HUDEP-2 (cell line): ENCODE results near the gene EPHA6.
"Not testable (repeated sequence)": the region's sequence is repeated elsewhere in the genome, so short reads cannot be mapped to it uniquely, and the experiment has no call there.

Experiments used
- DNase-seq, 76 experiments: peaks; one replicate each; lab custom pipeline; 2025; ENCODE audit not compliant: unreplicated experiment in 76 of 76; lab: John Stamatoyannopoulos, UW

Gene EPHA6

DNA sequence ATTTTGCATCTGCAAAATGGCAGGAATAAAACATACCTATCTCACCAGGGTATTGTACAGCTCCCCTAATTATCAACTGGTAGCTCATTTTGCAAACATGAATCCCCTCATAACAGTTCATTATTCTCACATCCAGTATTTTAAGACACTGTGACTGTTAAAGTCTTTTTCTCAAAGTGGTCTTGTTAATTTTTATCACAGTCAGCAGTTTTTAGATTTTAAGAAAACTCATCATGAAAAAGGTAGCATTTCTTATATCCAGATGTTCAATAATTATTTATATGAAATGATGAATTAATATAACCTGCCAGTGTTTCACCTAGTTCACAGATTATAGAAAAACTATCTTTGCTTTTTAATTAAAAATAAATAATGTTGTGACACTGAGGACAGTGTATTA is 595.2 kb downstream of the EPHA6 start:
- no peak for DNase-seq

DNA sequence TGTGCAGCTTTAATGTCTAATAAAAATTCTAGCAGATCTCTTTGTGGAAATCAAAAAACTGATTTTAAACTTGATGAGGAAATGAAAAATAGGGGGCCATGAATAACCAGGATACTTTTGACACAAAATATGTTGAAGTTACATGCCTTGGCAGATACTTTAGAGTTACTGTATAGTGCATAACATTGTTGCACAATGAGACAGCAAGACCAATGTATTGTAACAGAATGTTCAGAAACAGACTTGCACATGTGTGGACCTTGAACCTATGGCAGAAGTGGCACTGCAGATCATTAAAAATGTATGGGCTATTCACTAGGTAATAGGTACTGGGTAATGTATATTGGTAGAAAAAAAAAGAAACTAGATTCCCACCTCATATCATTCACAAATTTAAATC is 607.2 kb downstream of the EPHA6 start:
- no peak for DNase-seq

DNA sequence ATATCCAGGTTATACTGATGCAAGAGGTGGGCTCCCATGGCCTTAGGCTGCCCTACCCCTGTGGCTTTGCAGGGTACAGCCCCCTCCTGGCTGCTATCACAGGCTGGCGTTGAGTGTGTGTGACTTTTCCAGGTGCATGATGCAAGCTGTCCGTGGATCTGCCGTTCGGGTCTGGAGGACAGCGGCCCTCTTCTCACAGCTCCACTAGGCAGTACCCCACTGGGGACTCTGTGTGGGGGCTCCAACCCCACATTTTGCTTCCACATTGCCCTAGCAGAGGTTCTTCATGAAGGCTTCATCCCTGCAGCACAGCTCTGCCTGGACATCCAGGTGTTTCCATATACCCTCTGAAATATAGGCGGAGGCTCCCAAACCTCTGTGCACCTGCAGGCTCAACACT is 610.6 kb downstream of the EPHA6 start:
- DNase-seq, result no peak

DNA sequence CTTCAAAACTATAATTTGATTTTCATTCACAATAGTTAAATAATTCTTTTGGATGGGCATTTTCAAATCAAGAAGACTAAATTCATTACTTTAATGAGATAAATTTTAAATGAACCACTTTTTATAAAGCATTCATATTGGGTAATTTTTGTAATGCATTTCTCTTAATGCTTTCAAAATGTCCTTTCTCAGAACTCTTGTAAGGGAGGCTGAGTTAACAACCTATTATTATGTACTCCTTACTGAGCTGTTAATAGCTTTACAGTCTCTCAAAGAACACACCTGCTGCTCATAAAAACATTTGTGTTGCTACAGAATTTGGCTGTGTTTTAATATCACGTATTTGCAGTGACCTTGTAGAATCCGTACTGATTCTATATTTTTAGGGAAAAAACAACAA is 616.2 kb downstream of the EPHA6 start:
- DNase-seq, result no peak

DNA sequence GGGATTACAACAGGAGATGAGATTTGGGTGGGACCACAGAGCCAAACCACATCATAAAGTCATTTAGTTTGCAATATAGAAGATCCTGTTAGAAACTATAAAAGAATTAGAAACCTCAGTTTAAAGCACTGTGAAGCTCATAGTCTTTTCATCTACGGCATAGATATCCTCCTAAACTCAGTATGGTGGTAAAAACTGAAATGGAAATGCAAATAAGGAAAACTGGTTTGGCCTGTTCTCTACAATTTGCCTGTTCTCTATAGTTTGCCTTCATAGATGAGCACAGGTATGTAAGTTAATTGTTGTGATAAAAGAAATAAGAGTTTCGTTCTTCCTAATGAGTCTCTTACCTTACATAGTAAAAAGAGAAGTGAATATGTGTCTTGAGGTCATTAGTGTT is 618.5 kb downstream of the EPHA6 start:
- DNase-seq, result no peak

DNA sequence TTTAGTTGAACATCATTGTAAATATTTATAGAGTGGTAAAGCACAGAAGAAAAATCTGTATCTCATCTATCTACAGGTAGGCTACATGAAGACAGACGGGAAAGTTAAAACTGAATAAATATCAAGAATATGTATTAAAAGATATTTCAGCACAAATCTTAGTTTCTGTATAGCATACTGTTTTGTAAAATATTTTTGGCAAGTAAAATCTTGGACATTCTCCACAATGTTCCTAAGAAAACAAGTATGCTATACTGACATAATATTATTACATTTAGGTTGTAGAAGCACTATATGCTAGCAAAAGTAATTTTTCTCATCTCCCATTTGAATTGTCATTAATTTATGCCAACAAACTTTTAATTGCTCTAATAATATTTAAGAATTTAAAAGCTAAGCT is 623.7 kb downstream of the EPHA6 start:
- no peak for DNase-seq

DNA sequence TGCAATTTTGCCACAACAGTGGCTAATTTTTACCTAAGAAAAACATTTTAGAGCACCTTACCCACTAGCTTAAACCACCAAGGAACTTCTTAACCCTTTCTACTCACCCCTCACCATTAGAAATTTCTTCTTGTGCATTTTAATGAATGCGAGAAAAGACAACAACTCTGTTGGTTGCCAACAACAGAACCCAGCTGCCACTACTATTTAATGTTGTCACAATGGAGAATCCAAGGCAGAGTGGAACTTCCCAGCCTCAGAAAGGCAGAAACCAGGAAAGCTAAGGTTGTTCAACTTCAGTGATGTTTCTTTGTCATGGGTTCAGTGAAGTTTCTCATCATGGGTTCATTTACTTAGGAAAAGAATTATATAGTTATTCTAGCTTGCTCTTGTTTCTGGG is 625.0 kb downstream of the EPHA6 start:
- DNase-seq, result no peak

DNA sequence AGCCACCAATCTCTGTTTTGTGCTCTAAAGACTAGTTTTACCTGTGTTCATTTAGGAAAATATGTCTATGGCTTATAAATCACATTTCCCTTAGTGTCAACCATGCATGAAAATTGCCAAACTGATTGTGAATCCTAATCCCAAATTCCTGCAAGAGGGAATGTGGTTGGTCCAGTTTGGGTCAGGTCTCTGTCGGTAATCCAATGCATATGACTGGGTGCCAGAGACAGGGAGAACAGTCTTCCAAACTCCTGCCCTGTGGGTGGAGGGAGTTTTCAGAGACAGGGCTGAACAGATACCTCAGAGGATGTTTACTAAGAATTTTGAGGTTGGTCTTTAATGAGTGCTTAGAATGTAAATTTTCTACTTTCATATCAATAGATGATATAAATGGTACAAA is 649.6 kb downstream of the EPHA6 start:
- no peak for DNase-seq

DNA sequence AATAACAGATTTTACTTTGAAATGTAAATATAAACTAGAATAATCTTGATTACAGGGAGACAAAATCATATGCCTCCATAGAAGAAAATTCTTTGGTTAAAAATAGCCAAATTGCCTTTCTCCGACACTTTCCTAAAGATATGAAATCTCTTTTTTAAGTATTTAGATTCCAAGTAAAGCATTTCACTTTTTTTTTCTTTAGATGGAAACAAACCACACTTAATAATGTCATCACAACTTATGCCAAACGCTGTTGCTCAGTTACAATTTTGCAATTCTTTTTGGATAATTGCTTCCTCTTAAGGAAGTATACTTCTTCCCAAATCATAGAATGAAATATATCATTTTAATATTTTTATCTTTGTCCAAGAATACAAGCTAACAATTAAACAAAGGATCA is 656.1 kb downstream of the EPHA6 start:
- DNase-seq, result no peak

DNA sequence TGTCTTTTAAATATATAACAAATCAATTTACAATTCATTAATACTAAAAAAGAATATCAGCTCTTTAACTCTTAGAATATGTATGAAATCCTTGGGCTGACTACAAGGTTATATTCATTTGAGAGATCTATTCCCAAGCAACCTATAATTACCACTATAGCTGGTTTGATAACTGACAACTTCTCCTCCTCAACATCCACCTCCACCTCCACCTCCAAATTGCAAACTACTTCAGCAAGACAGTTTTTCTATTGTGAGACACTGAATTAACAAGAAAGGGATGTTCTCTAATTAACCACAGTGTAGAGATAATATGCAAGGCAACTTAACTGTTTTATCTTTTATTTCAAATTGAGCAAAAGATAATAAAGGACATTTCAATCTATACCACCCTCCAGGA is 665.3 kb downstream of the EPHA6 start:
- no peak for DNase-seq

DNA sequence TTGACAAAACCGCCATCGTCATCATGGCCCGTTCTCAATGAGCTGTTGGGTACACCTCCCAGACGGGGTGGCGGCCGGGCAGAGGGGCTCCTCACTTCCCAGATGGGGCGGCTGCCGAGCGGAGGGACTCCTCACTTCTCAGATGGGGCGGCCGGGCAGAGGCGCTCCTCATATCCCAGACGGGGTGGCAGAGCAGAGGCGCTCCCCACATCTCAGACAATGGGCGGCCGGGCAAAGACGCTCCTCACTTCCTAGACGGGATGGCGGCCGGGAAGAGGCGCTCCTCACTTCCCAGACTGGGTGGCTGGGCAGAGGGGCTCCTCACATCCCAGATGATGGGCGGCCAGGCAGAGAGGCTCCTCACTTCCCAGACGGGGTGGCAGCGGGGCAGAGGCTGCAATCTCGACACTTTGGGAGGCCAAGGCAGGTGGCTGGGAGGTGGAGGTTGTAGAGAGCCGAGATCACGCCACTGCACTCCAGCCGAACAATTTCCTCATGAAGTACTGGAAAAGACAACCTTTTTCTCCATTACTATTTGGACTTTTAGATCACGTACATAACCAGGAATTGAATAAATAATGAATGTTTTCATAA is 666.4 kb downstream of the EPHA6 start:
- not testable (repeated sequence) for DNase-seq

DNA sequence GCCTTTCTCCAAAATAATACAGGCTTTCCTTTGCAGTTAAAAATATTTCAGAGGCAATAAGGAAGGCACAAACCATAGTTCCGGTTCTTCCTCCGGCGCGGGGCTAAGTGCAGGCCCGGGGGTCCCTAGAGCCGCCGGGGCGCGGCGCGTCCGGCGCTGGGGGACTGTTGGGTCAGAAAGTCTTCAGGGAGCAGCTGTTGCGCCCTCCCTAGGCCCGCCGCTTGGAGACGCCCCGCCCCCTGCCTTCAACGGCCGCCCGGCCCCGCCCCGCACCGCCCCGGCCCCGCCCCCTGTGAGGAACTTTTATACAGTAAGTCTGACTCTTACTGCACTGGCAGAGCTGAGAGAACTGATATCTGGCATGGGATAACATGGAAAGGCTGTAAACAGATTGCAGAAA is 667.0 kb downstream of the EPHA6 start:
- no peak for DNase-seq

DNA sequence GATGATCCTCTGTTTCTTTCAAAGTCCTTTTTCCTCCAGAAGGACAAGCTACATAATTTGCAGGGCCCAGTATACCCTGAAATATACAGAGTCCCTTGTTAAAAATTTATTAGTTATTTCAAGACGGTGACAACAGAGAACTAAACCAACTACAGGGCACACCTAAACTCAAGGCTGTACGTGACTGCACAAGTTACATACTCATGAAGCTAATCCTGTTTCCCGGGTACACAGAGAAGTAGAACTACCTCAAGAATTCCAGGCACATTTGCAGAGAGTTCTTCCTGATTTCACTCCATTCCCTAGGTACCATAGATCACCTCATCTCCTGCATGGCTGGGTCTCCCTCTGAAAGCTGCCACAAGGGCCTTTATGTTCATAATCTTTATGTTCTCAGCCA is 670.8 kb downstream of the EPHA6 start:
- no peak for DNase-seq

DNA sequence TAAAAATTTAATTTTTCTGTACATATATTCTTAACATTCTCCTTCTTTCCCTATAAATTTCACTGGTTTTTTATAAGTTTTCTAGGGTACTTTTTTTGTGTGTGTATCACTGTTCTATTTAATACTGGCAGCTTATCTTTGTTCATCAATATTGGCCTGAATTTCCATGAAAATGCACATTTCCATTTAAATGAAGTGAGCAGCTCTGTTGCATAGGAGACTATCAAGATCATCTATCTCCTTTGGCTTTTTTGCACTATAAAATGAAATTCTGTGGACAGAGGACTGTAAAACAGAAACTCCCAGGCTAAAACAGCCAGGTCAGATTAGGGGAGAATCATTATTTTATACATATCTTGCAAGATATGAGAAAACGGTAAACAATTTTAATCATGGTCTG is 673.2 kb downstream of the EPHA6 start:
- DNase-seq, result no peak

DNA sequence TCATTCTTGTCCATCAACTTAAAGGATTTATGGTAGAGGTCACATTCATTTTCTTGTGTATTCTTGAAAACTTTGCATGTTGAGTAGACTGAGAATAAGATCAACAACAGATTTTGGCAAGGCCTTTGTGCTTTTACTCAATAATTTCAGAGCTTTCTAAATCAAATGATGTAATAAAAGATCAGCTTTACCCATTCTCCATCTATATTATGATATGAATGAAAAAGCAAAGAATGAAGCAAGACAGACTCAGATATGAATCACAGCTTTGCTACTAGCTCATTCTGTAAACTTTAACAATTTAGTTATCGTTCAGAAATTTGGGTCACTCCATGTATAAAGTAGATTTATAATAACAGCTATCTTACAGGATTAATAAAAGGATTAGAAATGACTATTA is 674.3 kb downstream of the EPHA6 start:
- no peak for DNase-seq

DNA sequence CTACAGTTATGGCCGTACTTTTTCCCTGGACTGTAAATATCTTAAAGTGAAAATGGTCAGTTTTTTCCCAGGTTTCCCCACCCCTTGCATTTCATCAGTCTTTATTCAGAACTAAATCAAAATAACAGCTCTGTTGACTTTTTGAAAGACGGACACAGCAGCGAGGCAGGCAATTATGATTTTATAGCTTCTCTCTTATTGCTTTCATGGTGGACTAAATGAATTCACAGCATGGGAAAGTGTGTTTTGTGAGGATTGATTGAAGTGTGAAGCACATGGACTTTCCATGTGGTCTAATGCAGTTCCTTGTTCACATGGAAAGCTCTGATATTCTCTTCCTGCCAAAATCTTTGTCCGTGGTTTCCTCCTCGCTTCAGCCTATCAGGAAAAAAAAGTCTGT is 681.5 kb downstream of the EPHA6 start:
- DNase-seq, result no peak

DNA sequence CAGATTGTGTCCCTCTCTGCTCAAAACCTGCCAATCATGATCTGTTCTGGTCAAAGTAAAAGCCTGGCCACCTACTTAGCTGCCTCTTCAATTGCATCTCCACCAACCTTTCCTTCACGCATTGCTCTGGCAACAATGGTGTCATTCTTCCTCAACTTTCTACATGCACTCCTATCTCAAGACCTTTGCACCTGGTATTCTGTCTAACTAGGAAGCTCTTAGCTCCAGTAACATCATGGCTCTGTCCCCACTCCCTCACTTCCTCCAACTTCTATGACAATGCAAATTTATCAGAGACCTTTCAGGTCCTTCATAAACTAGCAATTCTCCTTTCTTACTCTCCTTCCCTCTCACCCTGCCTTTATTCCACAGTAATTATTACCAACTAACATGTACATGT is 682.7 kb downstream of the EPHA6 start:
- DNase-seq, result no peak

DNA sequence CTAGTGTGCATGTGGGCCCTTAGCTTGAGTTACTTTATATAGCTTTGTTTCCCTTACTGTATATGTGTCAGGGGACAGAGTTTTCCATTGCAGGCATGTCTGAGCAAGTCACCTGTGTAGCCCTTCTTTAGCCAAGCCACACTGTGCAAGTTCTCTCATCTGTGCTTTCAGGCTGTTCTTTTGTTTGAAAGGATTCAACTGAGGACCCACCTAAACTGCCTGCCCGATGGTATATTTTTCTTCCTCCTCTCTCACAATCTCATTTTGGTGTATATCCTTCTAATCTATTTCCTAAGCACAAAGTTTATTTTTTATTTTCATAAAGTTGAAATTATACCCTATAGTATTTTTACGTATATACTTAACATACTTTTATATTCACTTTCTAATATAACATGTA is 690.1 kb downstream of the EPHA6 start:
- no peak for DNase-seq

DNA sequence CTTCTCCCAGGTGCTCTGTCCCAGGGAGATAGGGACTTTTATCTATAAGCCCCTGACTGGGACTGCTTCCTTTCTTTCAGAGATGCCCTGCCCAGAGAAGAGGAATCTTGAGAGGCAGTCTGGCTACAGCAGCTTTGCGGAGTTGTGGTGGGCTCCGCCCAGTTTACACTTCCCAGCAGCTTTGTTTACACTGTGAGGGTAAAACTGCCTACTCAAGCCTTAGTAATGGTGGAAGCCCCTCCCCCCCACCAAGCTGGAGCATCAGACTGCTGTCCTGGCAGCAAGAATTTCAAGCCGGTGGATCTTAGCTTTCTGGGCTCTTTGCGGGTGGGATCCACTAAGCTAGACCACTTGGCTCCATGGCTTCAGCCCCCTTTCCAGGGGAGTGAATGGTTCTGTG is 696.4 kb downstream of the EPHA6 start:
- no peak for DNase-seq

DNA sequence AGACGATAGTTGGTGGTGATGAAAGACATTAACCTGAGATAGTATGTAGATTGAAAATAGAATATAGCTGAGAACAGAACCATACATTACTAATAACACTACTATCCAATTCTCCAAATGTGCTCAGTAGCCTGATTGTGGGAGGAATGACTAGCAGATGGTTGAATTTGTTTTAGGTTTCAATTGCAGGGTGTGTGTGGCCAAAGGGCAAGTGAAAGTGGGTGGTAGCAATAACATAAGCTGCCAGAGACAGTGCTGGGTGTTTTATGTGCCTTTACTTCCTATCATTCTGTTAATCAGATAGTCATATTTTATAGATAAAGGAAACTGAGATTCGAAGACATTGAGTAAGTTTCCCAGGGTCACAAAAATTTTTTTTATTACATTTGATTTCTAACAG is 700.7 kb downstream of the EPHA6 start:
- DNase-seq, result no peak

DNA sequence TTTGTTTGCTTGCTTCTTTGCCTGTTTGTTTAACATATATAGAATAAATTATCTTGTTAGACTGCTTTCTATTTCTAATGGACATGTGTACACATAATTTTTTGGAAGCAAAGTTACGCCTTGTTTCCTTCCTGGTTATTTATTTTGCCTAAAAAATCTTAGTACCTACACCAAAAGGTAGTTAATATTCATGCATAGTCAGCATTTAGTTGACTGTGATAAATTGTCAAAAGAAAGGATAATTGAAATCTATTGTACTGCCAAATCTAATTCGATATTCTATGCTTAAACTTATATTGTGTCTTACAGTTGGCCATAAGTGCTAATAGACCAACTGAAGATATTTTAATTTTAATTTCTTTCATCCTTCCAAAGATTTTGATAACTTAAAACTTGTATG is 716.3 kb downstream of the EPHA6 start:
- DNase-seq, result no peak

DNA sequence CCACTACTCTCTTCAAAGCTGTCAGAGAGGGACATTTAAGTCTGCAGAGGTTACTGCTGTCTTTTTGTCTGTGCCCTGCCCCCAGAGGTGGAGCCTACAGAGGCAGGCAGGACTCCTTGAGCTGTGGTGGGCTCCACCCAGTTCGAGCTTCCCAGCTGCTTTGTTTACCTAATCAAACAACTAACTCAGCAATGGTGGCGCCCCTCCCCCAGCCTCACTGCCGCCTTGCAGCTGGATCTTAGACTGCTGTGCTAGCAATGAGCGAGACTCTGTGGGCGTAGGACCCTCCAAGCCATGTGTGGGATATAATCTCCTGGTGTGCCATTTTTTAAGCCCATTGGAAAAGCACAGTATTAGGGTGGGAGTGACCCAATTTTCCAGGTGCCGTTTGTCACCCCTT is 733.2 kb downstream of the EPHA6 start:
- not testable (repeated sequence) for DNase-seq

DNA sequence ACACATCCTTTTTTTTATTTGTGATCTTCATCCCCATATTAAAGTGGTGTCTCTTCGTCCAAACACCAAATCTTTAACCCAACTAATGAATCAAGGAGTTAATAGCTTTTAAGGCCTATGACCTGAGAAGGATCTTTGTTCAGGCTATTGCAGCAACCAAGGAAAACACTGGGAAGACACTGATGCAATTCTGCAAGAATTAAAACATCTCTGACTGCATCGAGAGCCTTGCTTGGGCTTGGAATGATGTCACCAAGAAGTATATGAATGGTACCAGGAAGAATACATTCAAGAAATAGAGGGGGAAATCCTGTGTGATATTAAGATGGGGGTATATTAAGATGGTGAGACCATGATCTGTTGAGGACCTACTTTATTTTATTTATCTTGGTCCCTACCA is 736.0 kb downstream of the EPHA6 start:
- no peak for DNase-seq

DNA sequence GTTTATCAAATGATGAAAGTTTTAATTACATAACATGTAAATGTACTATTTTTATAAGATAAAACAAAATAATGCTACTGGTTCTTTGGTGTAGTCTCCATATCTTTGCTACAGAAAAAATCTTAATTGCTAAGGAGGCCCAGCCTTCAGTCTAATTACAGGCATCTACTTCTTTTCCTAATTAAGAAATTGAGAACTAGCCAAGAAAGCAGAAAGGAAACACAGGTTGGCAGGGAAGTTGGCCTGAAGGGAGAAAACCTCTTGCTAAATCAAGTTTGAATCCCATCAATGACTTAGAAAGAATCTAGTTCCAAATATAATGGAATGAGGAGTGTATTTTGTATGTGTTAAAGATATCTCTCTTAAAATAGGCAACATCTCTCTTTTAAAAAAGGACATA is 737.8 kb downstream of the EPHA6 start:
- no peak for DNase-seq
